Stimulated activated CD4-positive, alpha-beta T cell treated with anti-CD3 and anti-CD28 coated beads, Interleukin-15, amount 100 ng/mL, for 24 hours (primary cell): Measurements from ENCODE around the gene CNTN5.

Experiments
- DNase-seq: peaks from one replicate; pipeline ENCODE4 v3.0.0-alpha.2; 2020

CNTN5 gene

GRCh38 chr11:100367892-100368291 lies 1347.1 kb downstream of the CNTN5 start:
- no peak for DNase-seq

- no peak for DNase-seq
Observed at GRCh38 chr11:100383357-100383865, 1362.7 kb downstream of the CNTN5 start.

- DNase-seq = no peak
Observed at GRCh38 chr11:100396266-100396665, 1375.5 kb downstream of the CNTN5 start.

GRCh38 chr11:100397401-100397800 lies 1376.7 kb downstream of the CNTN5 start:
- DNase-seq = no peak

- DNase-seq = no peak
Observed at GRCh38 chr11:100403816-100404215, 1383.1 kb downstream of the CNTN5 start.

GRCh38 chr11:100404907-100405306 lies 1384.2 kb downstream of the CNTN5 start:
- DNase-seq = no peak
